Panc1 (cell line): ENCODE measurements around the gene HELZ. TPM values are rescaled to one million over a fixed set of nuclear protein-coding genes. Genes with fewer than 3 reads are reported as not detected.

Experiments
- ATAC-seq: fragments of 200-7000 bp; cut with Tn5 transposase; 2 replicates; pipeline ENCODE4 v1.9.1; 2020; ENCODE audit warnings: mild to moderate bottlenecking, moderate library complexity
- BruUV-seq: library from RNA; stranded (reverse); fragments of 400-500 nt; replicated peaks from 2 replicates; lab custom pipeline; 2021; lab: Mats Ljungman, UMichigan
- CTCF ChIA-PET: fragments of 300-600 bp; sonication (Branson Sonifier 250); formaldehyde crosslinking; loops from one replicate; lab custom pipeline; 2022; ENCODE audit warnings: antibody characterized with exemption; lab: Charles Lee
- POLR2A ChIA-PET: fragments of 300-600 bp; sonication (Branson Sonifier 250); formaldehyde crosslinking; loops from one replicate; lab custom pipeline; 2022; ENCODE audit warnings: antibody characterized with exemption; lab: Charles Lee
- DNase-seq: peaks from one replicate; pipeline ENCODE4 v3.0.0-alpha.2; 2010; ENCODE audit warnings: low read depth, low spot score
- H3K27ac ChIP-seq: 2 replicates; pipeline ENCODE4 v1.5.1; 2011; ENCODE audit warnings: mild to moderate bottlenecking, low read length, inconsistent platforms
- H3K27me3 ChIP-seq: fragments of 200-500 bp; sonication (Bioruptor generic); 2 replicates; pipeline ENCODE4 v1.6.0; 2014; ENCODE audit warnings: low read length, inconsistent platforms; ENCODE audit not compliant: control insufficient read depth, insufficient read depth
- H3K36me3 ChIP-seq: fragments of 200-500 bp; sonication (Bioruptor generic); 2 replicates; pipeline ENCODE4 v1.5.1; 2014; ENCODE audit warnings: inconsistent platforms, mild to moderate bottlenecking, low read length, moderate library complexity; ENCODE audit not compliant: control insufficient read depth, insufficient read depth
- H3K4me1 ChIP-seq: 2 replicates; pipeline ENCODE4 v1.5.1; 2011; ENCODE audit warnings: inconsistent platforms, mild to moderate bottlenecking, low read length, moderate library complexity; ENCODE audit not compliant: control insufficient read depth, insufficient read depth
- H3K4me3 ChIP-seq, 2 experiments: 2 replicates each; pipeline ENCODE4 v1.5.1; 2011 to 2012; ENCODE audit warnings: low read depth in 2 of 2, low read length in 2 of 2, mild to moderate bottlenecking in 2 of 2, inconsistent platforms in 1 of 2, moderate library complexity in 1 of 2
- H3K9me3 ChIP-seq: fragments of 200-500 bp; sonication (Bioruptor generic); 2 replicates; pipeline ENCODE4 v1.5.1; 2014; ENCODE audit warnings: low read depth, mild to moderate bottlenecking, inconsistent platforms, low read length, moderate library complexity; ENCODE audit not compliant: control insufficient read depth, insufficient read depth
- CTCF ChIP-seq: fragments of 450-650 bp; IDR thresholded peaks from 2 replicates; pipeline ENCODE4 v1.5.1; 2017; ENCODE audit warnings: mild to moderate bottlenecking
- POLR2AphosphoS5 ChIP-seq: IDR thresholded peaks from 2 replicates; pipeline ENCODE4 v1.6.1; 2012; ENCODE audit warnings: mild to moderate bottlenecking, low read depth, low read length, moderate library complexity
- REST ChIP-seq, 2 experiments: IDR thresholded peaks; 2 replicates each; pipeline ENCODE4 v1.6.1; 2011 to 2012; ENCODE audit warnings: low read depth in 2 of 2, control low read depth in 1 of 2, low read length in 1 of 2, mild to moderate bottlenecking in 1 of 2, moderate library complexity in 1 of 2; ENCODE audit not compliant: insufficient read depth in 1 of 2
- SIN3A ChIP-seq: IDR thresholded peaks from 2 replicates; pipeline ENCODE4 v1.6.1; 2012; ENCODE audit warnings: low read depth, mild to moderate bottlenecking, low read length, moderate library complexity, borderline replicate concordance; ENCODE audit not compliant: insufficient read depth
- TCF7L2 ChIP-seq: IDR thresholded peaks from 2 replicates; pipeline ENCODE4 v1.6.1; 2011; ENCODE audit warnings: mild to moderate bottlenecking, low read depth, low read length, inconsistent platforms
- in situ Hi-C: cut with HindIII; loops from 2 replicates; pipeline ENCODE4 v1.10.0; 2016; ENCODE audit warnings: low sequenced_read_pairs, low pct_unique_long_range_greater_than_20kb
- intact Hi-C: fragments of 100-400 bp; cut with micrococcal nuclease; formaldehyde crosslinking; loops from one replicate; pipeline ENCODE4 v1.10.0; 2022; ENCODE audit not compliant: unreplicated experiment
- total RNA-seq: library from RNA; stranded (reverse); gene quantifications from one replicate; pipeline ENCODE4 v1.2.1, GENCODE V29; 2021; ENCODE audit not compliant: unreplicated experiment

Gene HELZ
- total RNA-seq, 1 experiment from 2014 or later, result 15.0 TPM

DNA sequence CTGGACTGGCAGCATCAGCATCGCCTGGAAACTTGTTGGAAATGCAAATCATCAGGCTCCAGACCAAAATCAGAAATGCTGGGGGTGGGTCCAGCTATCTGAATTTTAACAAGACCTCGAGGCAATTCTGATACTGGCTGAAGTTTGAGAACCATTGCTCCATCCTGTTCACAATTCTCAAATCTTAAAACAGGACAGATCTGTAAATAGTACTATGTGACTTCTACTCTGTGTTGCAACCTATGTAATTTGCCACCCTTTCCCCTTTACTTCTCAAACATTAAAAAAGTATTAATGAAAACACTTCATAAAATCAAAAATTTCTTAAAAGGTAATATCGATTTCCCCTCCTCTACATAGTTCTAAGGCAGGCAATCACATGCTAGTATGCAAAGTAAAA is 172.1 kb downstream of the HELZ start:
- Histone ChIP-seq H3K4me1 (no peaks in the 10 kb centered on the region), H3K27me3 (no peaks in the 10 kb centered on the region), H3K36me3 (0 out of 2 replicates have a peak, but pooled peaks cover 2% of the 10 kb centered on the region), H3K27ac (no peak overlapping the region), H3K4me3 (no peak overlapping the region), H3K9me3 (no peaks in the 10 kb centered on the region)
- ATAC-seq (no peak), DNase-seq (no peak)
- in situ Hi-C loops (no loop called here), intact Hi-C loops (no loop called here)
- CTCF ChIA-PET, result no interaction called here
- POLR2A ChIA-PET, result no interaction called here
- no TSS peak for BruUV-seq
- TF ChIP-seq TCF7L2 (no peak), REST (IDR thresholded peaks at IDR 0.05; ENCODE audit: insufficient read depth in 1 of 2, low read depth in 2 of 2, low read length in 1 of 2) (no peak)

DNA sequence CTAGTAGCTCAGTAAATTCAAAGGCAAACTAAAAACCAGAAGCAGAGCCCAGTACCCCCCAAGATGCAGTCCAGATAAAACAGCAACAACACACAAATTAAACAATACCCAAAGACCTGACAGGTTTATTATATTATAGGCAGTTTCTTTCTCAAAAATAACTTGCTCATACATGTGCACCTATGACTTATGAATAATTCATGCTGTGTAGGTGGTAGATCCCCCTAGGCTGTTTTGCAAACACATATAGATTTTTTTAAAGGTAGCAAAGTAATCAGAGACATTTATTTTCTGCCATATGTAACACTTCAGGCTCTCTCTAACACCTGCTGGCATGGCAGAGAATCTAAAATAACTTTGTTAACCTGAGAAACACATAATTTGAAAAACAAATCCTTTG is 173.4 kb downstream of the HELZ start:
- TF ChIP-seq SIN3A (no peak), CTCF (no peak), TCF7L2 (no peak), POLR2AphosphoS5 (no peak), REST (IDR thresholded peaks at IDR 0.05; ENCODE audit: insufficient read depth in 1 of 2, low read depth in 2 of 2, low read length in 1 of 2) (no peak)
- intact Hi-C loops, result no loop called here
- CTCF ChIA-PET, result no interaction called here
- Histone ChIP-seq H3K9me3 (no peaks in the 10 kb centered on the region), H3K4me3 (no peak overlapping the region), H3K36me3 (no peaks in the 10 kb centered on the region), H3K27ac (no peak overlapping the region), H3K27me3 (no peaks in the 10 kb centered on the region), H3K4me1 (no peaks in the 10 kb centered on the region)
- POLR2A ChIA-PET, result no interaction called here
- ATAC-seq, result no peak
- in situ Hi-C loops, result no loop called here
- DNase-seq, result no peak
- BruUV-seq, result no TSS peak
